GM18519 (cell line): ENCODE results near the gene ADAMTSL3.
"Not testable (repeated sequence)": the region's sequence is repeated elsewhere in the genome, so short reads cannot be mapped to it uniquely, and the experiment has no call there.

Experiments
- ATAC-seq: cut with Tn5 transposase; IDR thresholded peaks from one replicate; pipeline ENCODE4 v1.9.1; 2021; ENCODE audit warnings: mild to moderate bottlenecking, moderate library complexity; ENCODE audit not compliant: unreplicated experiment, low FRiP score

Gene ADAMTSL3

GRCh38 chr15:83695901-83696425 lies 42.0 kb downstream of the ADAMTSL3 start:
- no peak for ATAC-seq

- ATAC-seq: no peak
Observed at GRCh38 chr15:83697716-83698115, 43.8 kb downstream of the ADAMTSL3 start.

GRCh38 chr15:83698294-83698693 lies 44.4 kb downstream of the ADAMTSL3 start:
- ATAC-seq: no peak

GRCh38 chr15:83699028-83699427 lies 45.1 kb downstream of the ADAMTSL3 start:
- no peak for ATAC-seq

- ATAC-seq: no peak
Observed at GRCh38 chr15:83700082-83700481, 46.2 kb downstream of the ADAMTSL3 start.

GRCh38 chr15:83702314-83702713 lies 48.4 kb downstream of the ADAMTSL3 start:
- not testable (repeated sequence) for ATAC-seq

GRCh38 chr15:83708328-83708727 lies 54.4 kb downstream of the ADAMTSL3 start:
- no peak for ATAC-seq

GRCh38 chr15:83709241-83709640 lies 55.3 kb downstream of the ADAMTSL3 start:
- ATAC-seq: no peak

- ATAC-seq: no peak
Observed at GRCh38 chr15:83709811-83710210, 55.9 kb downstream of the ADAMTSL3 start.

- no peak for ATAC-seq
Observed at GRCh38 chr15:83710452-83710851, 56.5 kb downstream of the ADAMTSL3 start.

- ATAC-seq: no peak
Observed at GRCh38 chr15:83711236-83711635, 57.3 kb downstream of the ADAMTSL3 start.

- no peak for ATAC-seq
Observed at GRCh38 chr15:83713242-83713641, 59.3 kb downstream of the ADAMTSL3 start.

GRCh38 chr15:83714939-83715628 lies 61.2 kb downstream of the ADAMTSL3 start:
- ATAC-seq: no peak

- ATAC-seq: no peak
Observed at GRCh38 chr15:83716605-83717004, 62.7 kb downstream of the ADAMTSL3 start.

GRCh38 chr15:83717010-83717409 lies 63.1 kb downstream of the ADAMTSL3 start:
- no peak for ATAC-seq

- no peak for ATAC-seq
Observed at GRCh38 chr15:83720468-83720867, 66.5 kb downstream of the ADAMTSL3 start.

- ATAC-seq: no peak
Observed at GRCh38 chr15:83721031-83721430, 67.1 kb downstream of the ADAMTSL3 start.

GRCh38 chr15:83721981-83722380 lies 68.1 kb downstream of the ADAMTSL3 start:
- no peak for ATAC-seq

- ATAC-seq: no peak
Observed at GRCh38 chr15:83723216-83723615, 69.3 kb downstream of the ADAMTSL3 start.

- no peak for ATAC-seq
Observed at GRCh38 chr15:83732196-83732595, 78.3 kb downstream of the ADAMTSL3 start.

- ATAC-seq: no peak
Observed at GRCh38 chr15:83732770-83733169, 78.8 kb downstream of the ADAMTSL3 start.

- no peak for ATAC-seq
Observed at GRCh38 chr15:83733206-83733605, 79.3 kb downstream of the ADAMTSL3 start.
